NCI-H1105 treated with DMSO at 0.1 percent for 48 hours (cell line): ENCODE results near the gene ITCH.
A peak's percentile ranks its signal among the peaks of the same experiment; 100 is the strongest.
"Not testable (repeated sequence)": the region's sequence is repeated elsewhere in the genome, so short reads cannot be mapped to it uniquely, and the experiment has no call there.

ENCODE experiments used
- DNase-seq: peaks from one replicate; lab custom pipeline; 2025; lab: John Stamatoyannopoulos, UW

The ITCH gene

DNA sequence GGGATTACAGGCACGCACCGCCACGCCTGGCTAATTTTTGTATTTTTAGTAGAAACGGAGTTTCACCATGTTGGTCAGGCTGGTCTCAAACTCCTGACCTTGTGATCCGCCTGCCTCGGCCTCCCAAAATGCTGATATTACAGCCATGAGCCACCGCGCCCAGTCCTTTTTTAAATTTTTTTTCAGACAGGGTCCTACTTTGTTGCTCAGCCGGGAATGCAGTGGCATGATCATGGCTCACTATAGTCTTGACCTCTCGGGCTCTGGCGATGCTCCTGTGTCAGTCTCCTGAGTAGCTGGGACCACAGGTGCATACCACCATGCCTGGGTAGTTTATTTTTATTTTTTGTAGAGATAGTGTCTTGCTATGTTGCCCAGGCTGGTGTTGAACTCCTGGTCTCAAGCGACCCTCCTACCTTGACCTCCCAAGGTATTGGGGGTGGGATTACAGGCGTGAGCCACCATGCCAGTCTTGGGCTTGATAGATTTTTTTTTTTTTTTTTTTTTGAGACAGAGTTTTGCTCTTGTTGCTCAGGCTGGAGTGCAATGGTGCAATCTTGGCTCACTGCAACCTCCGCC, 19.9 kb downstream of the ITCH start:
- not testable (repeated sequence) for DNase-seq

DNA sequence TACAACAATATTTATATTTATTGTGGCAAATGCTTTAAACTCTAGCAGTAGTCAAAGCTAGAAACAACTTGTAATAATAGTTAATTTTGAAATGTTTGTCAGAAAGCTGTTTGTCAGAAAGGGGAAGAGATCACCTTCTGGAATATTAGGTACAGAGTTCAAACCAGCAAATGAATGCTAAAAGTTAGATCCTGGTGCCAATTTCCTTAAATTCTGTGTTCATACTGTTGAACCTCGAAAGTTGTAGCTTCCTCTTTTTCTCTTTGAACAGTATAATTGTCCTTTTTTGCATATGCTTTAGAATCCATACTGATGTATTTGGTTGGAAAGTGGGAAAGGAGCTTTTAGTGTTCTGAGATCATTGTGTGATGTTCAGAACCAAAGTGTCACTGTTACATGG, 22.4 kb downstream of the ITCH start:
- DNase-seq: no peak

DNA sequence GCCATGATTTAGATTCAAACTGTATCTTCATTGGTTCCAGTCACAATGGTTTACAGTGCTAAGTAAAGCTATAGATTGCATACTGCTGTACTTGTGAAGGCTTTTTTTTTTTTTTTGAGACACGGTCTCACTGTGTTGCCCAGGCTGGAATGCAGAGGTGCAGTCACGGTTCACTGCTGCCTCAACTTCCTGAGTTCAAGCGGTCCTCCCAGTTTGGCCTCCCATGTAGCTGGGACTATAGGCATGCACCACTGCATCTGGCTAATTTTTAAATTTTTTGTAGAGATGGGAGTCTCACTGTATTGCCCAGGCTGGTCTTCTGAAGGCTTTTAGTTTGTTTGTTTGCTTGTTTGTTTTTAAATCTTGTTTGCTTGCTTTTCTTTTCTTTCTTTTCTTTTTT, 24.9 kb downstream of the ITCH start:
- no peak for DNase-seq

- no peak for DNase-seq
Observed at GRCh38 chr20:34388678-34389077, 25.6 kb downstream of the ITCH start.

DNA sequence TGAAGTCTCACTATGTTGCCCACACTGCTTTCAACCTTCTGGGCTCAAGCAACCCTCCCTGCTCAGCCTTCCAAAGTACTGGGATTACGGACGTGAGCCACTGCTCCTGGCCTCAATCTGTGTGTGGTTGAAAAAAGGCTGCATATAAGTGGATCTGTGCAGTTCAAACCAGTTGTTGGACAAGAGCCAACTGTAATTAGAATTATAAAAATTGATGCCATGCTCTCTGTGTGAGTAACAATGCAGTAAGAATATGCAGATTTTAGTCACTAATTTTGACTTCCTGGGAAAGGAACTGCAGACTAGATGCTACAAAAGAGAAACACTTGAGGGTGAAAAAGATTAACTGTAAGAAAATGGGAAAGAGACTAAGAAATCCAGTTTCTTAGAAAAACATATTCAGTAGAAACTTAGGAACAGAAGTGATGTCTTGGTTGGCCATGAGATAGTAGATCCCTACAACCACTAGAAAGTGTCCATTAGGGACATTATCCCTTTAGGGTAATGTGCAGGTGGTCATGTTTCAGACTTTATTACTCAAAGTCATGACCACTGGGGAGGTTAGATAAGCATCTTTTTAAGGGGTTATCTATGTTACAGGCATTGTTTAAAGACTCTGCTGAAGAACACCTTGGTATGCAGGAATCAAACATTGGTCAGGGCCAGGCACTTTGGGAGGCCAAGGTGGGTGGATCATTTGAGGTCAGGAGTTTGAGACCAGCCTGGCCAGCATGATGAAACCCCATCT, 26.3 kb downstream of the ITCH start:
- peak; percentile 75 for DNase-seq

DNA sequence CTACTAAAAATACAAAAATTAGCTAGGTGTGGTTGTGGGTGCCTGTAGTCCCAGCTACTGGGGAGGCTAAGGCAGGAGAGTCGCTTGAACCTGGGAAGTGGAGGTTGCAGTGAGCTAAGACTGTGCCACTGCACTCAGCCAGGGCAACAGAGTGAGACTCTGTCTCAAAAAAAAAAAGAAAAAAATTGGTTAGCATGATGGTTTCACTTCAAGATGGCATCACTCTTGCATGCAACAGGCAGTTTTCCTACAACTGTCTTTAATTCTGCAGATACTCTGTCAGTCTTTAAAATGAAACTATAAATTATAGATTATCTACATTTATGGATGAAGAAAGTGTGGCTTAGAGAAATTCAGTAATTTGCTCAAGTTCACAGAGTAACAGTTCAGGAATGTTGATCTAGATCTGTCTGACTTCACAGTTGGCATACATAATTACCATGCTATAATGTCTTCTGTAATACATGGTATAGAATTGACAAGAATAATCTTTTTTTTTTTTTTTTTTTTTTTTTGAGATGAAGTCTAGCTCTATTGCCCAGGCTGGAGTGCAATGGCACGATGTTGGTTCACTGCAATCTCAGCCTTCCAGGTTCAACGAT, 27.0 kb downstream of the ITCH start:
- no peak for DNase-seq

DNA sequence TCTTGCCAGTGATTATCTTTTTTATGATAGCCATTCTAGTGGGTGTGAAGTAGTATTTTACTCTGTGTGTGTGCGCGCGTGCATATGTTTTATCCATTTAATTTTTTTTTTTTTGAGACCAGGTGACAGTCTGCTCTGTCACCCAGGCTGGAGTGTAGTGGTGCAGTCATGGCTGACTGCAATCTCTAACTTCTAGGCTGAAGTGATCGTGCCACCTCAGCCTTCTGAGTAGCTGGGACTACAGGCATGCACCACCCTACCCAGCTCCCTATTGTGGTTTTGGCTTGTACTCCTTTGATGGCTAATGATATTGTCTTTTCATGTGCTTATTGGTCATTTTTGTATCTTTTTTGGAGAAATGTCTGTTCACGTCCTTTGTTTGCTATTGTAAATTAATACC, 33.3 kb downstream of the ITCH start:
- no peak for DNase-seq

DNA sequence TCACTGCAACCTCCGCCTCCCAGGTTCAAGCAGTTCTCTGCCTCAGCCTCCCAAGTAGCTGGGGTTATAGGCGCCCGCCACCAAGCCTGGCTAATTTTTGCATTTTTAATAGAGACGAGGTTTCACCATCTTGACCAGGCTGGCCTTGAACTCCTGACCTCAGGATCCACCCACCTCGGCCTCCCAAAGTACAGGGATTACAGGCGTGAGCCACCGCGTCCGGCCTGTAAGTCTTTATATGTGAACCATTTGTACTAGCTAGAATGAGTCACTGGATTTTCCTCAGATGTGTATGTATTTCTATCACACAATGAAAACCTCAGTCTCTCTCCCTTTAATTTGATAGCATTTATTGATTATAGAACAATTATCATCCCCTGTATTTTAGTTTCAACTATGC, 34.0 kb downstream of the ITCH start:
- no peak for DNase-seq

DNA sequence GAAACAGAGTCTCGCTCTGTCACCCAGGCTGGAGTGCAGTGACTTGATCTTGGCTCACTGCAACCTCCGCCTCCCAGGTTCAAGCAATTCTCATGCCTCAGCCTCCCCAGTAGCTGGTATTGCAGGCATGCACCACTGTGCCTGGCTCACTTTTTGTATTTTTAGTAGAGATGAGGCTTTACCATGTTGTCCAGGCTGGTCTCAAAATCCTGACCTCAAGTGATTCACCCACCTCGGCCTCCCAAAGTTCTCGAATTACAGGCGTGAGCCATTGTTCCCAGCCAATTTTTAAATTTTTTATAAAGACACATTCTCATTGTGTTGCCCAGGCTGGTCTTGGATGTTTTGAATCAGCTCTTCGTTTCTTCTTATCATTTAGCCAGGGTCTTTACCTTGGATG, 37.7 kb downstream of the ITCH start:
- not testable (repeated sequence) for DNase-seq

DNA sequence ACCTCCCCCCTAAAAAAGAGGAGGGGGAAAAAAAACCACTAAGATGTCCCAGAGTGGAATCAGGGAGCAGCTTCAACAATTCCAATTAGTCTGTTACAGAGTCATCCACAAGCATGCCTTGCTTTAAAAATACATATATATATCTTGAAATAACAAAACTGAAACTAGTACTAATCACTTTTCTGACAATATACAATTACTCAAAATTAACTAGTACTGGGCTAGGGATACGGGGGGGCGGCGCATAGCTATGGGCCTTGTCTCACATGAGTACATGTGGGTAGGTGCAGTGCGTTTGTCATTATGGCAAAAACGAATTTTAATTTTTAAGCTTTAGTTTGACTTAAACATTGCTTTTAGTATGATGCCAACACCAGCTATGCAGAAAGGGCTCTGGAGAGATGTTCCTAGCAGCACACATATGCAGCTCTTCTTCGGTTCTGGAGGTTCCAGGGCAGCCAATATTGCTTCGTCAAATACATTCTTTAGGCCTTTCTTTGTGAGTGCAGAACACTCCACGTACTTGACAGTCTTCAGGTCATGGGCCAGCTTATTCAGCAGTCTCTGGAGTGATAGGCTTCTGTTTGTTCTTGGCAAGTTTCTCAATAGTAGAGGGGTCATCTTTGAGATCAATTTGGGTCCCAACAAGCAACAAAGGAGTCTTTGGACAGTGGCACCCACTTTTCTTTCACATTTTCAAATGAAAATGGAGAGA, 38.8 kb downstream of the ITCH start:
- DNase-seq: no peak

DNA sequence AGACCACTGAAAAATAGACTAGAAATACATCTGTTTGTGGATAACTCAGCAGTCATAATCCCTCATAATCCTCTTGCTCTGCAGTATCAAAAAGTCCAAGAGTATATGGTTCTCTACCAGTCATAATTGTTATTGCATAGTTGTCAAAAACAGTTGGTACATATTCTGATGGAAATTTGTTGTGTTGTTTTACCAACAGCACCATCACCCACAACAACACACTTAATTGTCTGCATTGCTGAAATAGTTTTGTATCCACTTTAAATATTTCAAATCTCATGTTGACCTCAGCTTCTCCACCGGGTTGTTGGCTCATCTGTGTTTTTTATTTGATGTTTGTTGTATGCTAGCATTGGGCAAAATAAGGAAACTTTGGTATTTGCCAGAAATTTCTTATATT, 39.4 kb downstream of the ITCH start:
- no peak for DNase-seq

GRCh38 chr20:34403063-34403827, 40.2 kb downstream of the ITCH start:
- no peak for DNase-seq

- DNase-seq: no peak
Observed at GRCh38 chr20:34403908-34404307, 40.8 kb downstream of the ITCH start.

DNA sequence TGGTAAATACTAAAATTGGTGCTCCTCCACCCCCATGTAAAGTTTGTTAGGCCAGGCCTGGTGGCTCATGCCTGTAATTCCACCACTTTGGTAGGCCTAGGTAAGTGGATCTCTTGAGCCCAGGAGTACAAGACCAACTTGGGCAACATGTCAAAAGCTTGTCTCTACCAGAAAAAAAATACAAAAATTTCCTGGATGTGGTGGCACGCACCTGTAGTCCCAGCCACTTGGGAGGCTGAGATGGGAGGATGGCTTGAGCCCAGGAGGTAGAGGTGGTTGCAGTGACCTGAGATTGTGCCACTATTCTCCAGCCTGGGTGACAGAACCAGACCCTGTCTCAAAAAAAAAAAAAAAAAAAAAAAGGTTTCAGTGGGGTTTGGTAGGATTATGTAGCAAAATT, 41.7 kb downstream of the ITCH start:
- DNase-seq: no peak

GRCh38 chr20:34405247-34405651, 42.2 kb downstream of the ITCH start:
- not testable (repeated sequence) for DNase-seq

DNA sequence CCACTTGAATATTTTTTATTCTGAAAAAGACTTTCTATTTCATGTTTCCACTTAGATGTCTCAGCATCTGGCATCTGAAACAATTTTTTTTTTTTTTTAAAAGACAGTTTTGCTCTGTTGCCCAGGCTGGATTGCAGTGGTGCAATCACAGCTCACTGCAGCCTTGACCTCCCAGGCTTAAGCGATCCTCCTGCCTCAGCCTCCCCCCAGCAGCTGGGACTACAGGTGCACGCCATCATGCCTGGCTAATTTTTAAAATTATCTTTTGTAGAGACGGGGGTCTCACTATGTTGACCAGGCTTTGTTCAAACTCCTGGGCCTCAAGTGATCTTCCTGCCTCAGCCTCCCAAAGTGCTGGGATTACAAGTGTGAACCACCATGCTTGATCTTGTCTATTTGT, 42.9 kb downstream of the ITCH start:
- not testable (repeated sequence) for DNase-seq

- DNase-seq: no peak
Observed at GRCh38 chr20:34407962-34408474, 44.9 kb downstream of the ITCH start.

DNA sequence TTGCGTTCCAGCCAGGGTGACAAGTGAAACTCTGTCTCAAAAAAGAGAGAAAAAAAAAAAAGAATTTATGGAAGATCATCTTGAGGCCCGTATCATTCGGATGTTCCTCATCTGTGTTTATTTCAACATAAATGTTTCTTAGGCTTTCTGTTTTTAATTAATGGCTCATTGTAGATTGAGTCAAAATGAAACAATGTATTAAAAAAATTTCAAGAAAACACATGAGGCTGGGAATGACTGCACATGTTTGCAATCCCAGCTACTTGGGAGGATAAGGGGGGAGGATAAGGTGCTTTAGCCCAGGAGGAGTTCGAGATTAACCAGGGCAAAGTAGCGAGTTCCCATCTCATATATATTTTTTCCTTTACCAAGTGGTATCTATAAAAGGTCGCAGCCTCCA, 47.3 kb downstream of the ITCH start:
- DNase-seq: no peak

GRCh38 chr20:34412453-34412852, 49.4 kb downstream of the ITCH start:
- DNase-seq: no peak

DNA sequence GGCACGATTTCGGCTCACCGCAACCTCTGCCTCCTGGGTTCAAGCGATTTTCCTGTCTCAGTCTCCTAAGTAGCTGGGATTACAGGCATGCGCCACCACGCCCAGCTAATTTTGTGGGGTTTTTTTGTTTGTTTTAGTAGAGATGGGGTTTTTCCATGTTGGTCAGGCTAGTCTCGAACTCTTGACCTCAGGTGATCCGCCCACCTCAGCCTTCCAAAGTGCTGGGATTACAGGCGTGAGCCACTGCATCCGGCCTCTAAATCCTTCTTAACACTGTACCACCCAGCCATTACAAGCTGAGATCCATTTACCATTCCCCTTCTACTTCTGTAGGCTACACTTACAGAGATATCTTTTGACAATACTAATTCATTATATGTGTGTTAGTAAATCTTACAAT, 51.5 kb downstream of the ITCH start:
- DNase-seq: not testable (repeated sequence)

DNA sequence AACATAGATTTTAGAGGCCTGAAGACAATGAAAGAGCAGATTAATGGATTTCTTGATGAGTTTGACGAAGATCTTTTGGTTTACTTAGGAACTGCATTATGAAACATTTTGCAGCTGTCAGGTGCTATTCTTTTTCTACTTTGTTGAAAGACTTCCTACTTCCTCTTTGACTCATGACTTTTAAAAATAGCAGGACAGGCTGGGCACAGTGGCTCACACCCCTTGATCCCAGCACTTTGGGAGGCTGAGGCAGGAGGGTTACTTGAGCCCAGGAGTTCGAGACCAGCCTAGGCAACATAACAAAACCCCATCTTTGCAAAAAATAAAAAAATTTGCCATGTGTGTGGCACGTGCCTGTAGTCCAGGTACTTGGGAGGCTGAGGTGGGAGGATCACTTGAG, 52.0 kb downstream of the ITCH start:
- DNase-seq: no peak

GRCh38 chr20:34420146-34420545, 57.1 kb downstream of the ITCH start:
- DNase-seq: no peak
